ENCODE measurements around the gene TTC38.

TTC38 gene

GRCh38 chr22:46275455-46276122 lies 7.8 kb downstream of the TTC38 start:
- Histone ChIP-seq H3K9me3 (ENCODE audit: severe bottlenecking) (no peaks in the 10 kb centered on the region), H3K27ac (no peak overlapping the region), H3K4me3 (ENCODE audit: low read depth, low read length) (no peak overlapping the region), H3K27me3 (ENCODE audit: insufficient read depth, low read depth, severe bottlenecking) (no peaks in the 10 kb centered on the region), H3K36me3 (peaks cover 64% of the 10 kb centered on the region)
- no peak for TF ChIP-seq CTCF (IDR thresholded peaks at IDR 0.05; ENCODE audit: low read depth, low read length)
- no peak for DNase-seq

GRCh38 chr22:46276563-46276962 lies 8.8 kb downstream of the TTC38 start:
- Histone ChIP-seq H3K36me3 (peaks cover 69% of the 10 kb centered on the region), H3K9me3 (ENCODE audit: severe bottlenecking) (no peaks in the 10 kb centered on the region), H3K4me3 (ENCODE audit: low read depth, low read length) (no peak overlapping the region), H3K27me3 (ENCODE audit: insufficient read depth, low read depth, severe bottlenecking) (no peaks in the 10 kb centered on the region), H3K27ac (no peak overlapping the region)
- no peak for TF ChIP-seq CTCF (IDR thresholded peaks at IDR 0.05; ENCODE audit: low read depth, low read length)
- DNase-seq: no peak

GRCh38 chr22:46278656-46279645 lies 11.1 kb downstream of the TTC38 start:
- Histone ChIP-seq H3K27ac (no peak overlapping the region), H3K4me3 (ENCODE audit: low read depth, low read length) (no peak overlapping the region), H3K27me3 (ENCODE audit: insufficient read depth, low read depth, severe bottlenecking) (no peaks in the 10 kb centered on the region), H3K36me3 (peaks cover 66% of the 10 kb centered on the region), H3K9me3 (ENCODE audit: severe bottlenecking) (no peaks in the 10 kb centered on the region)
- DNase-seq: no peak
- TF ChIP-seq CTCF (IDR thresholded peaks at IDR 0.05; ENCODE audit: low read depth, low read length): no peak

- H3K36me3 ChIP-seq: peaks cover 61% of the 10 kb centered on the region
- no peak overlapping the region for H3K4me3 ChIP-seq (ENCODE audit: low read depth, low read length)
- H3K27ac ChIP-seq: no peak overlapping the region
- H3K9me3 ChIP-seq (ENCODE audit: severe bottlenecking): no peaks in the 10 kb centered on the region
- DNase-seq: no peak
- TF ChIP-seq CTCF (IDR thresholded peaks at IDR 0.05; ENCODE audit: low read depth, low read length): no peak
- H3K27me3 ChIP-seq (ENCODE audit: insufficient read depth, low read depth, severe bottlenecking): no peaks in the 10 kb centered on the region
These were observed 12.4 kb downstream of the TTC38 start for GRCh38 chr22:46280063-46280817.

GRCh38 chr22:46280999-46281623 lies 13.3 kb downstream of the TTC38 start:
- no peaks in the 10 kb centered on the region for H3K27me3 ChIP-seq (ENCODE audit: insufficient read depth, low read depth, severe bottlenecking)
- no peak for DNase-seq
- no peaks in the 10 kb centered on the region for H3K9me3 ChIP-seq (ENCODE audit: severe bottlenecking)
- peaks cover 56% of the 10 kb centered on the region for H3K36me3 ChIP-seq
- no peak overlapping the region for H3K4me3 ChIP-seq (ENCODE audit: low read depth, low read length)
- no peak overlapping the region for H3K27ac ChIP-seq
- no peak for TF ChIP-seq CTCF (IDR thresholded peaks at IDR 0.05; ENCODE audit: low read depth, low read length)
